Measurements from ENCODE around the gene CHRNA9. TPM values are rescaled to one million over a fixed set of nuclear protein-coding genes. Genes with fewer than 3 reads are reported as not detected.

CHRNA9 gene
- total RNA-seq, 1 experiment from 2014 or later, result 0.61 TPM

- in situ Hi-C loops (cut with HindIII; ENCODE audit: low sequenced_read_pairs), result no loop called here
- no peak for DNase-seq (ENCODE audit: low spot score)
Measured at GRCh38 chr4:40307627-40308497, 27.3 kb upstream of the CHRNA9 start.

- in situ Hi-C loops (cut with HindIII; ENCODE audit: low sequenced_read_pairs), result no loop called here
Measured at GRCh38 chr4:40308528-40309122, 26.5 kb upstream of the CHRNA9 start.

GRCh38 chr4:40309250-40309774, 25.8 kb upstream of the CHRNA9 start:
- peak; percentile 84 for DNase-seq (ENCODE audit: low spot score)
- in situ Hi-C loops (cut with HindIII; ENCODE audit: low sequenced_read_pairs), result no loop called here

More at GRCh38 chr4:40308528-40309122, 26.5 kb upstream of the CHRNA9 start:
- no peak for DNase-seq (ENCODE audit: low spot score)

- DNase-seq (ENCODE audit: low spot score), result no peak
- in situ Hi-C loops (cut with HindIII; ENCODE audit: low sequenced_read_pairs), result no loop called here
Measured at GRCh38 chr4:40310225-40310624, 24.9 kb upstream of the CHRNA9 start.

- in situ Hi-C loops (cut with HindIII; ENCODE audit: low sequenced_read_pairs), result no loop called here
- no peak for DNase-seq (ENCODE audit: low spot score)
Measured at GRCh38 chr4:40311811-40312346, 23.3 kb upstream of the CHRNA9 start.

- DNase-seq (ENCODE audit: low spot score), result no peak
- in situ Hi-C loops (cut with HindIII; ENCODE audit: low sequenced_read_pairs), result no loop called here
Measured at GRCh38 chr4:40314951-40315350, 20.2 kb upstream of the CHRNA9 start.

GRCh38 chr4:40316333-40316781, 18.8 kb upstream of the CHRNA9 start:
- in situ Hi-C loops (cut with HindIII; ENCODE audit: low sequenced_read_pairs), result no loop called here
- DNase-seq (ENCODE audit: low spot score), result no peak

GRCh38 chr4:40316782-40317635, 18.1 kb upstream of the CHRNA9 start:
- peak; percentile 81 for DNase-seq (ENCODE audit: low spot score)
- in situ Hi-C loops (cut with HindIII; ENCODE audit: low sequenced_read_pairs), result no loop called here

GRCh38 chr4:40317916-40318658, 17.0 kb upstream of the CHRNA9 start:
- in situ Hi-C loops (cut with HindIII; ENCODE audit: low sequenced_read_pairs), result no loop called here
- no peak for DNase-seq (ENCODE audit: low spot score)

GRCh38 chr4:40321574-40322275, 13.4 kb upstream of the CHRNA9 start:
- in situ Hi-C loops (cut with HindIII; ENCODE audit: low sequenced_read_pairs), result no loop called here
- DNase-seq (ENCODE audit: low spot score), result no peak

GRCh38 chr4:40322811-40323210, 12.3 kb upstream of the CHRNA9 start:
- DNase-seq (ENCODE audit: low spot score), result no peak
- in situ Hi-C loops (cut with HindIII; ENCODE audit: low sequenced_read_pairs), result no loop called here

- no peak for DNase-seq (ENCODE audit: low spot score)
- in situ Hi-C loops (cut with HindIII; ENCODE audit: low sequenced_read_pairs), result no loop called here
Measured at GRCh38 chr4:40323866-40324265, 11.3 kb upstream of the CHRNA9 start.

- in situ Hi-C loops (cut with HindIII; ENCODE audit: low sequenced_read_pairs), result no loop called here
- DNase-seq (ENCODE audit: low spot score), result peak; percentile 70
Measured at GRCh38 chr4:40325406-40326019, 9.6 kb upstream of the CHRNA9 start.

- no peak for DNase-seq (ENCODE audit: low spot score)
- in situ Hi-C loops (cut with HindIII; ENCODE audit: low sequenced_read_pairs), result no loop called here
Measured at GRCh38 chr4:40327340-40327739, 7.8 kb upstream of the CHRNA9 start.

- in situ Hi-C loops (cut with HindIII; ENCODE audit: low sequenced_read_pairs), result no loop called here
- no peak for DNase-seq (ENCODE audit: low spot score)
Measured at GRCh38 chr4:40328383-40328782, 6.8 kb upstream of the CHRNA9 start.

- in situ Hi-C loops (cut with HindIII; ENCODE audit: low sequenced_read_pairs), result no loop called here
- DNase-seq (ENCODE audit: low spot score), result no peak
Measured at GRCh38 chr4:40329805-40330204, 5.3 kb upstream of the CHRNA9 start.

- no peak for DNase-seq (ENCODE audit: low spot score)
- in situ Hi-C loops (cut with HindIII; ENCODE audit: low sequenced_read_pairs), result no loop called here
Measured at GRCh38 chr4:40330536-40330935, 4.6 kb upstream of the CHRNA9 start.

Data from G401 (cell line).